Esophagus squamous epithelium (tissue), 5 donors: ENCODE results near the gene PDGFRA. TPM values are rescaled to one million over a fixed set of nuclear protein-coding genes. Genes with fewer than 3 reads are reported as not detected.

Source experiments
- DNase-seq: peaks from one replicate; lab custom pipeline; 2025; lab: John Stamatoyannopoulos, UW
- H3K27ac ChIP-seq, 4 donors: fragments of 200-600 bp; sonication (generic); one replicate each; pipeline ENCODE4 v1.5.1; 2016 to 2019; ENCODE audit warnings: mild to moderate bottlenecking in 1 of 4
- H3K27me3 ChIP-seq, 4 donors: fragments of 200-600 bp; sonication (generic); 1 replicate in 3 of 4; 2 replicates in 1 of 4; pipeline versions ENCODE4 v1.5.1 to v1.6.0; 2017 to 2021; ENCODE audit warnings: antibody characterized with exemption in 1 of 4
- H3K36me3 ChIP-seq, 3 donors: fragments of 200-600 bp; sonication (generic); one replicate each; pipeline ENCODE4 v1.5.1; 2016 to 2019
- H3K4me1 ChIP-seq, 3 donors: fragments of 200-600 bp; sonication (generic); one replicate each; pipeline ENCODE4 v1.5.1; 2017 to 2019
- H3K4me3 ChIP-seq, 4 donors: fragments of 200-600 bp; sonication (generic); 1 replicate in 3 of 4; 2 replicates in 1 of 4; pipeline ENCODE4 v1.5.1; 2016 to 2019; ENCODE audit warnings: mild to moderate bottlenecking in 2 of 4, moderate library complexity in 1 of 4
- H3K9me3 ChIP-seq, 3 donors: fragments of 200-600 bp; sonication (generic); one replicate each; pipeline ENCODE4 v1.5.1; 2016 to 2019
- CTCF ChIP-seq, 6 experiments: fragments of 450-650 bp in 4 of 6; fragments of 200-600 bp in 2 of 6; sonication (generic) in 2 of 6; IDR thresholded peaks; one replicate each; pipeline ENCODE4 v1.5.1; 2016 to 2019; ENCODE audit warnings: antibody characterized with exemption in 6 of 6, mild to moderate bottlenecking in 4 of 6, moderate library complexity in 4 of 6
- POLR2A ChIP-seq, 4 donors: fragments of 450-650 bp; IDR thresholded peaks; one replicate each; pipeline ENCODE4 v1.6.1; 2017; ENCODE audit warnings: antibody characterized with exemption in 4 of 4, mild to moderate bottlenecking in 4 of 4, moderate library complexity in 3 of 4
- WGBS, 2 donors: methylation state at CpG; one replicate each; pipeline ENCODE4 v1.1.5; 2018; 5-methylcytosine and 5-hydroxymethylcytosine counted together
- intact Hi-C: fragments of 100-400 bp; cut with DNase I; formaldehyde crosslinking; loops from one replicate; pipeline ENCODE4 v1.15.0; 2022
- total RNA-seq, 4 donors: library from RNA; depleted of rRNA; stranded (reverse); fragments of >200 nt; gene quantifications; one replicate each; pipeline ENCODE4 v1.1.0, GENCODE V29; 2016
- donor health status: DM: yes; HTN: yes; CAD: no.

Gene PDGFRA
- total RNA-seq, 4 donors from 2014 or later, result 10.8 to 81.8 (median 28.3) TPM

- WGBS, 2 donors, result 75 to 91% methylated on average over 3 of the region's 3 CpGs
- H3K27me3 ChIP-seq, result peaks cover 0 to 29% (median 0%) of the 10 kb centered on the region in 4 donors
- intact Hi-C loops, result no loop called here
- H3K4me1 ChIP-seq, result peaks cover 0 to 15% (median 2%) of the 10 kb centered on the region in 3 donors
- no peak overlapping the region for H3K27ac ChIP-seq
- H3K36me3 ChIP-seq, result peaks cover 0 to 43% (median 0%) of the 10 kb centered on the region in 3 donors
- H3K4me3 ChIP-seq, result no peak overlapping the region
- no peaks in the 10 kb centered on the region for H3K9me3 ChIP-seq
- no peak for TF ChIP-seq CTCF (IDR thresholded peaks at IDR 0.05)
- no peak for TF ChIP-seq POLR2A (IDR thresholded peaks at IDR 0.05)
- no peak for DNase-seq
These were observed 43.0 kb downstream of the PDGFRA start for GRCh38 chr4:54272051-54272450.

DNA sequence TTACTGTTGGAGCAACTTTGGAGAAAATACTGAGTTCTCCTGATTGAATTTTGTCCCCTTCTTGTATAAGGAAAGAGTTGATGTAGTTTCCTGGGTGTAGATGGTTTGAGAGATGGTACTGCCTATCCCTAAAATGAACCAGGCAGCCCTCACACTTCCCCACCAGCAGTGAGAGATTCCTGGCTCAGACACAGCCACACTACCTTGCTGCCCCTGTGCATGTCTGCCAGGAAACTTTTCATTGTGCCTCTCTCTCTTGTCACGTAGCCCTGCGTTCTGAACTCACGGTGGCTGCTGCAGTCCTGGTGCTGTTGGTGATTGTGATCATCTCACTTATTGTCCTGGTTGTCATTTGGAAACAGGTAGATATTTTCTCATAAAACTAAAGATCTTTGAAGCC, 45.2 kb downstream of the PDGFRA start:
- Histone ChIP-seq H3K4me3 (no peak overlapping the region), H3K27ac (no peak overlapping the region), H3K27me3 (peaks cover 0 to 29% (median 0%) of the 10 kb centered on the region in 4 donors), H3K9me3 (no peaks in the 10 kb centered on the region), H3K4me1 (peaks cover 0 to 29% (median 6%) of the 10 kb centered on the region in 3 donors), H3K36me3 (peaks cover 0 to 41% (median 0%) of the 10 kb centered on the region in 3 donors)
- no peak for TF ChIP-seq CTCF (IDR thresholded peaks at IDR 0.05)
- no peak for TF ChIP-seq POLR2A (IDR thresholded peaks at IDR 0.05)
- no peak for DNase-seq
- WGBS, 2 donors, result 93 to 100% methylated on average over 1 to 3 of the region's 3 CpGs
- intact Hi-C loops, result no loop called here

GRCh38 chr4:54274795-54275665, 45.9 kb downstream of the PDGFRA start:
- WGBS, 2 donors, result 74 to 89% methylated on average over 3 of the region's 3 CpGs
- Histone ChIP-seq H3K9me3 (no peaks in the 10 kb centered on the region), H3K36me3 (peaks cover 0 to 41% (median 0%) of the 10 kb centered on the region in 3 donors), H3K4me1 (peaks cover 0 to 33% (median 7%) of the 10 kb centered on the region in 3 donors), H3K4me3 (no peak overlapping the region), H3K27ac (no peak overlapping the region), H3K27me3 (peaks cover 0 to 29% (median 0%) of the 10 kb centered on the region in 4 donors)
- DNase-seq, result no peak
- TF ChIP-seq POLR2A (IDR thresholded peaks at IDR 0.05) (no peak), CTCF (IDR thresholded peaks at IDR 0.05) (no peak)
- intact Hi-C loops, result no loop called here

DNA sequence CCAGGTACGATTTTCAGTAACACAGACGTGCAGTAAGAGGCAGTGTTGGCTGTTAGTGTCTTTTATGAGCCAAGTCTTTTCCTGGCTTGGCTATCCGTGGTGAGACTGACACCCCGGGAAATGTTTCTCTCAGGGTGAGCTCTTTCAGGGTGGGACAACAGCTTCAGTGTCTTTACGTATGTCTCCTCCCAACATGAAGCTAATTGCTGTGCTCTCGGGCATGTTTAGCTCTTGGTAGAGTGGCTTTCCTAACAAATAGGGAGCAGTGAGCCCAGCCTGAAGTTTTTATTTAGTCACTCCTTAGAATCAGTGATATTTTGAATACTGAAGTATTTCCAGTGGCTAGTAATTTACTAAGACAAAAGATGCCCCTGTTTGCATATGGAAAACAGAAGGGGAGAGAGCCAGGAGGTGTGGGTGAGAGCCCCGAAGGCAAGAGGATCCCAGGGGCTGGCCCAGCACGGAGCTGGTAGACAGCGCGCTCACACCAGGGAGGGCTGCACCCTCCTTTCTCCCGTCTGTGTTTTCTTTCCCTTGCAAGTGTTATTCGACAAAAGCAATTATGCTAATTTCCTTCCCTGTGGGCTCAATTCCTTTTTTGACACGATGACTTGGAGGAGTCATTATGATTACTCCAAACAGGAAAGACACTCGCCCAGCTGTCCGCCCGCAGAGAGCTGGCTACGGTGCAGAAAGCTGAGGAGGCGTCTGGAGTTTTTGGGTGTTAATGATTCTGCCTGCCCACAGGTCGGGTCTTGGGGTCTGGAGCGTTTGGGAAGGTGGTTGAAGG, 47.7 kb downstream of the PDGFRA start:
- 20 to 23% methylated on average over 19 to 20 of the region's 20 CpGs for WGBS, 2 donors

More for the DNA sequence above, 47.7 kb downstream of the PDGFRA start:
- Histone ChIP-seq H3K4me3 (peak overlapping the region in 1 of 4 donors; percentile 44), H3K36me3 (peaks cover 0 to 41% (median 0%) of the 10 kb centered on the region in 3 donors), H3K4me1 (peaks cover 0 to 51% (median 22%) of the 10 kb centered on the region in 3 donors), H3K27me3 (peaks cover 0 to 29% (median 0%) of the 10 kb centered on the region in 4 donors), H3K9me3 (no peaks in the 10 kb centered on the region), H3K27ac (peak overlapping the region in 3 of 4 donors; percentile 14 to 43 (median 25))
- intact Hi-C loops, result no loop called here
- no peak for DNase-seq
- no peak for TF ChIP-seq POLR2A (IDR thresholded peaks at IDR 0.05)
- no peak for TF ChIP-seq CTCF (IDR thresholded peaks at IDR 0.05)
